Measurements from ENCODE around the gene NUDT13. TPM values are rescaled to one million over a fixed set of nuclear protein-coding genes. Genes with fewer than 3 reads are reported as not detected.

The NUDT13 gene
- total and polyA plus RNA-seq, 2 of the 8 experiments (the other 6 are each of a cell fraction or from before 2014, with no cell fraction given): 1.5 to 1.9 TPM

GRCh38 chr10:73096041-73096448 is 14.2 kb upstream of the NUDT13 start:
- Histone ChIP-seq H3K14ac (ENCODE audit: insufficient read length) (no peak overlapping the region), H3K56ac (replicated peaks; ENCODE audit: insufficient read length, low read depth, low read length) (peak overlapping the region; percentile 71), H3K79me1 (ENCODE audit: low read depth, low read length) (peaks cover 4% of the 10 kb centered on the region; the same call in 1 of the 2 replicates), H3K36me3 (ENCODE audit: control insufficient read depth in 2 of 4, insufficient read depth in 4 of 4, low read length in 3 of 4) (no peaks in the 10 kb centered on the region), H3K18ac (ENCODE audit: extremely low read depth, low read length) (peak overlapping the region; percentile 81), H3K4me2 (ENCODE audit: insufficient read depth in 1 of 2, low read depth in 2 of 2, low read length in 2 of 2) (peak overlapping the region; percentile 78 to 87), H4K5ac (ENCODE audit: insufficient read length, low read depth, low read length) (peak overlapping the region; percentile 49), H2AK5ac (ENCODE audit: low read depth, low read length) (no peak overlapping the region), H3K9ac (replicated peaks in 1 of 4; ENCODE audit: extremely low read depth in 1 of 4, low read depth in 3 of 4, low read length in 3 of 4) (peak overlapping the region; percentile 44 to 79 (median 73)), H2AFZ (ENCODE audit: low read length) (peak overlapping the region; percentile 65; the same call in 1 of the 2 replicates), H3K9me3 (ENCODE audit: insufficient read depth in 2 of 2, low read depth in 1 of 2, low read length in 1 of 2) (no peaks in the 10 kb centered on the region), H2BK20ac (ENCODE audit: low read length) (no peak overlapping the region), H4K91ac (replicated peaks; ENCODE audit: insufficient read length, low read length) (peak overlapping the region; percentile 23), H2BK15ac (ENCODE audit: low read length) (0 out of 2 replicates have a peak overlapping the region, but pooled peaks have one; percentile 50), H3K4me1 (replicated peaks in 1 of 4; ENCODE audit: control insufficient read depth in 3 of 4, insufficient read depth in 4 of 4, low read length in 3 of 4) (peaks cover 0 to 2% (median 0%) of the 10 kb centered on the region in 4 experiments; a peak in 1 of 7 replicates), H3K4me3 (ENCODE audit: extremely low read depth in 1 of 4, insufficient read depth in 2 of 4, low read depth in 3 of 4, low read length in 4 of 4) (peak overlapping the region; percentile 50 to 89 (median 78)), H4K8ac (ENCODE audit: extremely low read depth, insufficient read depth, low read length) (0 out of 2 replicates have a peak overlapping the region, but pooled peaks have one; percentile 97), H3K4ac (replicated peaks; ENCODE audit: insufficient read length, low read depth, low read length) (no peak overlapping the region), H2BK5ac (ENCODE audit: low read depth, low read length) (peak overlapping the region; percentile 80; the same call in 1 of the 2 replicates), H2BK120ac (replicated peaks; ENCODE audit: low read depth, low read length) (peak overlapping the region; percentile 13), H3K23me2 (ENCODE audit: low read depth, low read length) (no peaks in the 10 kb centered on the region; the same call in 1 of the 2 replicates), H4K20me1 (replicated peaks in 1 of 2; ENCODE audit: control insufficient read depth in 1 of 2, insufficient read depth in 2 of 2, low read length in 2 of 2) (no peaks in the 10 kb centered on the region), H3K23ac (ENCODE audit: insufficient read length) (no peak overlapping the region), H3K79me2 (ENCODE audit: control insufficient read depth in 1 of 2, insufficient read depth in 2 of 2, low read length in 2 of 2) (peaks cover 0 to 34% of the 10 kb centered on the region in 2 experiments; a peak in 3 of 4 replicates), H3K27me3 (replicated peaks in 1 of 4; ENCODE audit: control insufficient read depth in 3 of 4, extremely low read depth in 1 of 4, insufficient read depth in 3 of 4, low read length in 3 of 4) (no peaks in the 10 kb centered on the region), H2BK12ac (ENCODE audit: low read depth, low read length) (no peak overlapping the region), H3K27ac (ENCODE audit: low read depth, low read length) (peak overlapping the region; percentile 78; the same call in 1 of the 2 replicates)
- ChIA-PET POLR2A (ENCODE audit: partially characterized antibody) (interaction anchor here (0.7 to 8.0 kb wide), 17 partner anchors 9 to 742 kb away, joined by 3 to 82 read pairs (median 5); partner anchors contain the start of gene NUDT13), CTCF (ENCODE audit: partially characterized antibody) (interaction anchor here (0.6 to 6.9 kb wide), 9 partner anchors 13 to 315 kb away, joined by 3 to 41 read pairs (median 4); partner anchors contain the start of gene NUDT13)
- DNase-seq (ENCODE audit: low read depth in 1 of 2, low spot score in 2 of 2) (peak; percentile 41 to 75), FAIRE-seq (no peak)
- 2% methylated on average over 29 of the region's 29 CpGs; no CpG with 5 or more reads in 1 of the 2 experiments for WGBS, 2 experiments (ENCODE audit: extremely low coverage in 1 of 2, insufficient coverage in 1 of 2, insufficient read length in 1 of 2, insufficient replicate concordance in 2 of 2, low coverage in 1 of 2, low lambda C conversion rate in 2 of 2, missing lambda C conversion rate in 1 of 2)
- TF ChIP-seq EP300 (IDR thresholded peaks at IDR 0.05; ENCODE audit: borderline replicate concordance in 1 of 2, low read depth in 2 of 2, low read length in 2 of 2) (no peak), ASH2L (IDR thresholded peaks at IDR 0.05; ENCODE audit: low read length) (peak; percentile 84), EGR1 (IDR thresholded peaks at IDR 0.05; ENCODE audit: borderline replicate concordance, low read depth, low read length) (no peak), MAX (IDR thresholded peaks at IDR 0.05) (no peak), RXRA (IDR thresholded peaks at IDR 0.05; ENCODE audit: insufficient read depth, low read depth, low read length) (no peak), ZNF274 (IDR thresholded peaks at IDR 0.05; ENCODE audit: borderline replicate concordance, extremely low read depth, low read length) (no peak), SIRT6 (IDR thresholded peaks at IDR 0.05; ENCODE audit: low read length) (no peak), RFX5 (IDR thresholded peaks at IDR 0.05; ENCODE audit: borderline replicate concordance, low read depth, low read length) (no peak), SIX5 (IDR thresholded peaks at IDR 0.05; ENCODE audit: low read depth, low read length) (no peak), SAP30 (IDR thresholded peaks at IDR 0.05; ENCODE audit: insufficient read depth, insufficient replicate concordance, low read length) (peak; percentile 42), RBBP5 (IDR thresholded peaks at IDR 0.05; ENCODE audit: borderline replicate concordance, low read depth, low read length) (no peak; the same call in 1 of the 2 replicates), KDM5A (IDR thresholded peaks at IDR 0.05; ENCODE audit: low read length) (no peak), HDAC6 (IDR thresholded peaks at IDR 0.05; ENCODE audit: low read depth, low read length) (no peak)
